Osteoblast (primary cell): ENCODE data around the gene HIF3A. TPM values are rescaled to one million over a fixed set of nuclear protein-coding genes. Genes with fewer than 3 reads are reported as not detected.

Experiments used
- DNase-seq: peaks from one replicate; pipeline ENCODE4 v3.0.0; 2011; ENCODE audit warnings: low spot score, mixed read lengths; ENCODE audit not compliant: insufficient read length; ENCODE audit errors: missing footprints
- H2AFZ ChIP-seq: 2 replicates; pipeline ENCODE4 v1.6.0; 2011; ENCODE audit warnings: mild to moderate bottlenecking, low read length
- H3K27ac ChIP-seq: 2 replicates; pipeline ENCODE4 v1.5.1; 2011; ENCODE audit warnings: mild to moderate bottlenecking, low read depth, low read length, moderate library complexity
- H3K27me3 ChIP-seq: 2 replicates; pipeline ENCODE4 v1.6.0; 2012; ENCODE audit warnings: mild to moderate bottlenecking, control low read depth, inconsistent platforms, low read length, moderate library complexity; ENCODE audit not compliant: insufficient read depth
- H3K36me3 ChIP-seq: 2 replicates; pipeline ENCODE4 v1.5.1; 2011; ENCODE audit warnings: mild to moderate bottlenecking, low read length, control low read depth, moderate library complexity; ENCODE audit not compliant: insufficient read depth
- H3K4me1 ChIP-seq: 2 replicates; pipeline ENCODE4 v1.5.1; 2011; ENCODE audit warnings: mild to moderate bottlenecking, low read length, control low read depth, moderate library complexity; ENCODE audit not compliant: insufficient read depth
- H3K4me2 ChIP-seq: 2 replicates; pipeline ENCODE4 v1.6.0; 2011; ENCODE audit warnings: mild to moderate bottlenecking, low read length; ENCODE audit not compliant: insufficient read depth
- H3K4me3 ChIP-seq: fragments of 200-600 bp; sonication (generic); 3 replicates; pipeline ENCODE4 v1.5.1; 2012; ENCODE audit warnings: mild to moderate bottlenecking, low read length, inconsistent platforms; ENCODE audit not compliant: insufficient read depth
- H3K79me2 ChIP-seq: 2 replicates; pipeline ENCODE4 v1.6.0; 2012; ENCODE audit warnings: mild to moderate bottlenecking, low read length, control low read depth, inconsistent platforms; ENCODE audit not compliant: insufficient read depth
- H3K9me3 ChIP-seq: 2 replicates; pipeline ENCODE4 v1.5.1; 2011; ENCODE audit warnings: low read depth, low read length, control low read depth
- H4K20me1 ChIP-seq: 2 replicates; pipeline ENCODE4 v1.6.0; 2012; ENCODE audit warnings: mild to moderate bottlenecking, low read length, control low read depth; ENCODE audit not compliant: insufficient read depth
- CTCF ChIP-seq: IDR thresholded peaks from 2 replicates; pipeline ENCODE4 v1.5.1; 2011; ENCODE audit warnings: mild to moderate bottlenecking, low read depth, low read length, moderate library complexity; ENCODE audit errors: extremely low read depth
- total RNA-seq: library from RNA; depleted of rRNA; stranded (reverse); fragments of >200 nt; gene quantifications from 2 replicates; pipeline ENCODE4 v1.2.3, GENCODE V29; 2012

HIF3A gene
- total RNA-seq, 1 donor = not detected

- Histone ChIP-seq H4K20me1 (peaks cover 4% of the 10 kb centered on the region), H3K9me3 (no peaks in the 10 kb centered on the region), H3K79me2 (peaks cover 25% of the 10 kb centered on the region), H3K27me3 (peaks cover 15% of the 10 kb centered on the region), H2AFZ (no peak overlapping the region), H3K4me3 (no peak overlapping the region), H3K4me2 (no peak overlapping the region), H3K36me3 (no peaks in the 10 kb centered on the region), H3K27ac (no peak overlapping the region), H3K4me1 (peaks cover 12% of the 10 kb centered on the region)
- no peak for DNase-seq
- TF ChIP-seq CTCF = no peak
These were observed 47.5 kb downstream of the HIF3A start for GRCh38 chr19:46344363-46344762.

GRCh38 chr19:46345157-46345556 is 48.3 kb downstream of the HIF3A start:
- no peaks in the 10 kb centered on the region for H3K9me3 ChIP-seq
- peaks cover 33% of the 10 kb centered on the region for H3K79me2 ChIP-seq
- H3K4me2 ChIP-seq = no peak overlapping the region
- H3K4me1 ChIP-seq = peaks cover 12% of the 10 kb centered on the region
- no peak overlapping the region for H2AFZ ChIP-seq
- DNase-seq = no peak
- H4K20me1 ChIP-seq = peaks cover 4% of the 10 kb centered on the region
- no peak overlapping the region for H3K27ac ChIP-seq
- peaks cover 12% of the 10 kb centered on the region for H3K27me3 ChIP-seq
- H3K4me3 ChIP-seq = no peak overlapping the region
- H3K36me3 ChIP-seq = no peaks in the 10 kb centered on the region
- no peak for TF ChIP-seq CTCF

GRCh38 chr19:46346821-46347571 is 50.2 kb downstream of the HIF3A start, which contains the start of gene PPP5C:
PPP5C (plus strand) TSS chr19:46347087; CDS start chr19:46347097, 10 bp downstream.
- Histone ChIP-seq H3K79me2 (peaks cover 44% of the 10 kb centered on the region), H3K27ac (peak within 1 kb of the TSS; percentile 93), H2AFZ (peak within 1 kb of the TSS; percentile 99), H3K4me2 (peak within 1 kb of the TSS; percentile 98), H4K20me1 (peaks cover 7% of the 10 kb centered on the region), H3K36me3 (no peaks in the 10 kb centered on the region), H3K4me1 (peaks cover 29% of the 10 kb centered on the region), H3K27me3 (peaks cover 11% of the 10 kb centered on the region), H3K4me3 (peak within 1 kb of the TSS; percentile 100), H3K9me3 (no peaks in the 10 kb centered on the region)
- peak; percentile 99 for DNase-seq
- TF ChIP-seq CTCF = peak; percentile 96

- peak overlapping the region; percentile 98 for H3K4me2 ChIP-seq
- peak overlapping the region; percentile 99 for H2AFZ ChIP-seq
- no peaks in the 10 kb centered on the region for H3K9me3 ChIP-seq
- peaks cover 33% of the 10 kb centered on the region for H3K4me1 ChIP-seq
- peaks cover 11% of the 10 kb centered on the region for H4K20me1 ChIP-seq
- H3K36me3 ChIP-seq = no peaks in the 10 kb centered on the region
- H3K79me2 ChIP-seq = peaks cover 48% of the 10 kb centered on the region
- H3K27ac ChIP-seq = peak overlapping the region; percentile 93
- peak overlapping the region; percentile 100 for H3K4me3 ChIP-seq
- no peak for DNase-seq
- TF ChIP-seq CTCF = no peak
- peaks cover 6% of the 10 kb centered on the region for H3K27me3 ChIP-seq
These were observed 50.7 kb downstream of the HIF3A start for GRCh38 chr19:46347572-46347883.
